Muscle of leg (tissue), 11 donors: ENCODE results near the gene SLC9C1. TPM values are rescaled to one million over a fixed set of nuclear protein-coding genes. Genes with fewer than 3 reads are reported as not detected.

Experiments
- DNase-seq: peaks from one replicate; pipeline ENCODE4 v3.0.0; 2013
- H3K27ac ChIP-seq: one replicate; pipeline ENCODE4 v1.5.1; 2013; ENCODE audit warnings: mild to moderate bottlenecking, low read length, control low read depth
- H3K27me3 ChIP-seq: one replicate; pipeline ENCODE4 v1.6.1; 2013; ENCODE audit warnings: low read length; ENCODE audit not compliant: control insufficient read depth, insufficient read depth
- H3K36me3 ChIP-seq: one replicate; pipeline ENCODE4 v1.6.1; 2013; ENCODE audit warnings: low read length; ENCODE audit not compliant: control insufficient read depth, insufficient read depth
- H3K4me1 ChIP-seq: one replicate; pipeline ENCODE4 v1.6.1; 2013; ENCODE audit warnings: low read length; ENCODE audit not compliant: control insufficient read depth, insufficient read depth
- H3K4me3 ChIP-seq: one replicate; pipeline ENCODE4 v1.5.1; 2013; ENCODE audit warnings: low read length, control low read depth
- H3K9me3 ChIP-seq: replicated peaks from 2 replicates; pipeline ENCODE4 v1.6.1; 2013; ENCODE audit warnings: low read depth, low read length; ENCODE audit not compliant: control insufficient read depth
- WGBS: methylation state at CpG from one replicate; pipeline ENCODE4 v1.1.5; 2013; ENCODE audit warnings: missing lambda C conversion rate; ENCODE audit not compliant: insufficient coverage; 5-methylcytosine and 5-hydroxymethylcytosine counted together
- polyA plus RNA-seq, 8 donors: library from polyadenylated mRNA; unstranded; fragments of 120-200 nt; gene quantifications; one replicate each; pipeline versions ENCODE4 v1.2.1 to v1.2.3, GENCODE V29; 2013; ENCODE audit warnings: inconsistent platforms in 1 of 8, low replicate concordance in 1 of 8; ENCODE audit not compliant: insufficient read length in 8 of 8, insufficient read depth in 1 of 8
- total RNA-seq: library from RNA; stranded (reverse); fragments of 120-200 nt; gene quantifications from one replicate; pipeline ENCODE4 v1.2.4, GENCODE V29; 2013

SLC9C1 gene
- total and polyA plus RNA-seq, 9 donors = 0.06 to 1.2 (median 0.33) TPM

DNA sequence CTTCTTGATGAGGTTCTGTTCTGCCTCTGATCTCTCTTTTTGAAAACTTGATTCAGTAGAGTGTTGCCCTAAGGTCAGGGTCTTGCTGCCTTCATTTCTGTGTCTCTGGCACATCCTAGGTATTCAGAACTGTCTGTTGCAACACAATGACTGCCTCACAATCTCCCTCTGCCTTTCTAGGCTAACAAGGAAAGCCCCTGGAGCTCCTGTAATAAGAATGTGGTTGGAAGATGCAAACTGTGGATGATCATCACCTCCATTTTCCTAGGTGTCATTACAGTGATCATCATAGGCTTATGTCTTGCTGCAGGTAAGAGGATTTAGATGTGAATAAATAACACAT lies 200.9 kb downstream of the SLC9C1 start:
- Histone ChIP-seq H3K4me3 (no peak overlapping the region), H3K27me3 (peaks cover 2% of the 10 kb centered on the region), H3K9me3 (no peaks in the 10 kb centered on the region), H3K27ac (no peak overlapping the region), H3K36me3 (no peaks in the 10 kb centered on the region), H3K4me1 (peaks cover 12% of the 10 kb centered on the region)
- DNase-seq = no peak

- 20% methylated on average over 5 of the region's 6 CpGs for WGBS
- no peak for DNase-seq
- no peak overlapping the region for H3K4me3 ChIP-seq
- no peaks in the 10 kb centered on the region for H3K36me3 ChIP-seq
- no peak overlapping the region for H3K27ac ChIP-seq
- H3K9me3 ChIP-seq = no peaks in the 10 kb centered on the region
- peaks cover 14% of the 10 kb centered on the region for H3K4me1 ChIP-seq
- H3K27me3 ChIP-seq = peaks cover 4% of the 10 kb centered on the region
Measured at GRCh38 chr3:112092496-112093179, 201.4 kb downstream of the SLC9C1 start.

DNA sequence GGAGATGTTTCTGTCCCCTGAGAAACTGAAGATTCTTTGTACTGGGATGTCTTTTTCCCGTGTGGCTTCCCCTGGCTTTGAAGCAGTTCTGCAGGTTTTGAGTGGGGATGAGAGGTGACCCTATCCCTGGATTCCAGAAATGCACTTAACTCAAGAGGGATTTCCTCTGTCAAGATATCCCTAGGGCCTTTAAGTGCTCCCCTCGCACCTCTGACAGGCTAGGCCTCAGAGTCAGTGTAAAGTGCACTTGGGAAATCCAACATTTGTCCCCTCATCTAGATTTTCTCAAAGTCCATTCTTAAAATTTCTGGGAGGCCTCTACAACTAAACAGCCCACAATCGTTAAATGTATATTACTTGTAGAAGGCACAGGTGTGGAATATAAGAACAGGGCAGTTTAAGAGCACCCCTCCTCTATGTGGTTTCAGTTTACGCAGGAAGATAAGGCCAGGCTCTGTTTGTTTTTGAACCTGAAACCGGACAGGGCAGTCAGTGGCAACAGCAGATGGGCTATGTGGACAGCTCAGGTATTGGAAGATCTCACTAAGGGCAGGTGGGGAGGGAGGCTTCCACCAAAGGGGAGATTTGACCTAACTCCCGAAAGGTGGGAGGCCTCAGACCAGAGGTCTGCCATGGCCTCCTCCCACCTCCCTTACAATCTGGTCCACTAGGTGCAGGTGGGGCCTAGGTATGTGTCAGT lies 203.0 kb downstream of the SLC9C1 start:
- Histone ChIP-seq H3K27me3 (peaks cover 15% of the 10 kb centered on the region), H3K36me3 (no peaks in the 10 kb centered on the region), H3K4me3 (no peak overlapping the region), H3K9me3 (no peaks in the 10 kb centered on the region), H3K27ac (peak overlapping the region; percentile 4), H3K4me1 (peaks cover 19% of the 10 kb centered on the region)
- 42% methylated on average over 3 of the region's 6 CpGs for whole genome bisulfite sequencing
- DNase-seq = no peak

Other genes with a start within 250 kb of the SLC9C1 start
- 5.7 TPM for gene C3orf52, start 207.8 kb downstream of the SLC9C1 start, total RNA-seq
- 1 to 10 TPM; 4.4 to 8.1 (median 5.5) TPM for gene C3orf52, start 207.8 kb downstream of the SLC9C1 start, polyA plus RNA-seq
- gene GCSAM, start 161.0 kb downstream of the SLC9C1 start, total RNA-seq = 0.31 TPM
- gene GCSAM, start 161.0 kb downstream of the SLC9C1 start, polyA plus RNA-seq = 1 to 10 TPM in 4 of 8 donors, under 1 TPM in 4; 0.61 to 1.8 (median 0.93) TPM
- 7.5 TPM for gene CD200, start 38.9 kb upstream of the SLC9C1 start, total RNA-seq
- 10 to 100 TPM in 7 of 8 donors, 1 to 10 TPM in 1; 9.5 to 19.5 (median 13.8) TPM for gene CD200, start 38.9 kb upstream of the SLC9C1 start, polyA plus RNA-seq
- 0.18 TPM for gene BTLA, start 205.3 kb upstream of the SLC9C1 start, total RNA-seq
- gene BTLA, start 205.3 kb upstream of the SLC9C1 start, polyA plus RNA-seq = under 1 TPM in 6 of 8 donors, not detected in 2; 0.05 to 0.24 (median 0.12) TPM